Calu3 (cell line): ENCODE results near the gene ETF1. TPM values are rescaled to one million over a fixed set of nuclear protein-coding genes. Genes with fewer than 3 reads are reported as not detected.

ENCODE experiments used
- BruUV-seq: library from RNA; stranded (reverse); fragments of 400-500 nt; replicated peaks from 2 replicates; lab custom pipeline; 2021; lab: Mats Ljungman, UMichigan
- CTCF ChIA-PET: fragments of 300-600 bp; sonication (Branson Sonifier 250); formaldehyde crosslinking; loops from one replicate; lab custom pipeline; 2022; ENCODE audit warnings: antibody characterized with exemption; lab: Charles Lee
- DNase-seq: peaks from one replicate; pipeline ENCODE4 v3.0.0; 2022
- H3K27ac Mint-ChIP-seq: one replicate; pipeline ENCODE4 v1.8.0; 2022; ENCODE audit warnings: mixed read lengths; ENCODE audit not compliant: unreplicated experiment
- H3K27me3 Mint-ChIP-seq: one replicate; pipeline ENCODE4 v1.8.0; 2022; ENCODE audit warnings: mixed read lengths; ENCODE audit not compliant: unreplicated experiment
- H3K36me3 Mint-ChIP-seq: one replicate; pipeline ENCODE4 v1.8.0; 2022; ENCODE audit warnings: mild to moderate bottlenecking, moderate library complexity, mixed read lengths; ENCODE audit not compliant: insufficient read depth, unreplicated experiment
- H3K4me1 Mint-ChIP-seq: one replicate; pipeline ENCODE4 v1.8.0; 2022; ENCODE audit warnings: mild to moderate bottlenecking, low read depth, mixed read lengths; ENCODE audit not compliant: unreplicated experiment
- H3K4me3 Mint-ChIP-seq: one replicate; pipeline ENCODE4 v1.8.0; 2022; ENCODE audit warnings: mild to moderate bottlenecking, low read depth, moderate library complexity, mixed read lengths; ENCODE audit not compliant: unreplicated experiment
- H3K9me3 Mint-ChIP-seq: one replicate; pipeline ENCODE4 v1.8.0; 2022; ENCODE audit warnings: low read depth, mixed read lengths; ENCODE audit not compliant: unreplicated experiment
- intact Hi-C: fragments of 100-400 bp; cut with micrococcal nuclease; formaldehyde crosslinking; loops from one replicate; pipeline ENCODE4 v1.10.0; 2022; ENCODE audit not compliant: unreplicated experiment
- total RNA-seq: library from RNA; stranded (reverse); gene quantifications from 2 replicates; pipeline ENCODE4 v1.2.3, GENCODE V29; 2022
- TF ChIP-seq, protein P1 (sequence below): fragments of 200-600 bp; IDR thresholded peaks from one replicate; pipeline ENCODE4 v1.8.0; 2022; ENCODE audit warnings: antibody characterized with exemption; ENCODE audit not compliant: unreplicated experiment

Gene ETF1
- total RNA-seq, 1 experiment from 2014 or later = 164 TPM

DNA sequence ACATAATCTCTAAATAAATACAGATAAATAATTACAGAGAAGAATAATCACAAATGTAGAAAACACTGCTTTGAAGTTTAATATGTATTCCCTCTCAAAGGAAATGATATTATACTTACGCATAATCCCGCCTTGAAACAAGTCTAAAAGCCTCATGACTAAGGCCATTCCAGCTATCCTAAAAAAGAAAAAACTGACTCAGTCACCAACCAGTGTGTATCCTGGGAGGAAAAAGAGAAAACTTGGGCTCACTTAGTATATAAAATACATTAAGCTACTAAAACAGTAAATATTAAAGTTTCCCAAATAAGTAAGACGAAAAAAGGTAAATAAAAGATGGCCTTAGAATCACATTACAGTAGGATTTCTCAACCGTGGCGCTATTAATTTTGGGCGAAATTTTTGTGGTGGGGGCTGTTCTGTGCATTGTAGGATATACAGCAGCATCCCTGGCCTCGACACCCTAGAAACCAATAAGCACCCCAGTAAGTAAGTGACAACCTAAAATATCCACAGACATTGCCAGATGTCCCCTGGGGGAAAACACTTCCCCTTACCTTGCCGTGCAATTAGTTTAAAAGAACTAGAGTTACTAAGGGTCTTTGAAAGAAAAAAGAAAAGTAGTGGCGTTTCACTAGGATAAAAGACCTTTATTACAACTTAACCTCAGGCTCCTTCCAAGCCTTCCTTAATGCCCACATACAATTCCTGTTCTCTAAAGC, 31.1 kb upstream of the ETF1 start:
- Mint-ChIP-seq H3K36me3 (peaks cover 77% of the 10 kb centered on the region), H3K4me3 (peak overlapping the region; percentile 94), H3K27ac (peak overlapping the region; percentile 99), H3K9me3 (peaks cover 3% of the 10 kb centered on the region), H3K27me3 (no peaks in the 10 kb centered on the region), H3K4me1 (peaks cover 17% of the 10 kb centered on the region)
- TF ChIP-seq, protein P1, sequence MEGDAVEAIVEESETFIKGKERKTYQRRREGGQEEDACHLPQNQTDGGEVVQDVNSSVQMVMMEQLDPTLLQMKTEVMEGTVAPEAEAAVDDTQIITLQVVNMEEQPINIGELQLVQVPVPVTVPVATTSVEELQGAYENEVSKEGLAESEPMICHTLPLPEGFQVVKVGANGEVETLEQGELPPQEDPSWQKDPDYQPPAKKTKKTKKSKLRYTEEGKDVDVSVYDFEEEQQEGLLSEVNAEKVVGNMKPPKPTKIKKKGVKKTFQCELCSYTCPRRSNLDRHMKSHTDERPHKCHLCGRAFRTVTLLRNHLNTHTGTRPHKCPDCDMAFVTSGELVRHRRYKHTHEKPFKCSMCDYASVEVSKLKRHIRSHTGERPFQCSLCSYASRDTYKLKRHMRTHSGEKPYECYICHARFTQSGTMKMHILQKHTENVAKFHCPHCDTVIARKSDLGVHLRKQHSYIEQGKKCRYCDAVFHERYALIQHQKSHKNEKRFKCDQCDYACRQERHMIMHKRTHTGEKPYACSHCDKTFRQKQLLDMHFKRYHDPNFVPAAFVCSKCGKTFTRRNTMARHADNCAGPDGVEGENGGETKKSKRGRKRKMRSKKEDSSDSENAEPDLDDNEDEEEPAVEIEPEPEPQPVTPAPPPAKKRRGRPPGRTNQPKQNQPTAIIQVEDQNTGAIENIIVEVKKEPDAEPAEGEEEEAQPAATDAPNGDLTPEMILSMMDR = no peak
- CTCF ChIA-PET = no interaction called here
- BruUV-seq = no TSS peak
- intact Hi-C loops = loop anchor here (10.0 kb wide), 1 partner anchor 181 kb away; the partner anchor contains the start of gene CTNNA1
- DNase-seq = no peak

DNA sequence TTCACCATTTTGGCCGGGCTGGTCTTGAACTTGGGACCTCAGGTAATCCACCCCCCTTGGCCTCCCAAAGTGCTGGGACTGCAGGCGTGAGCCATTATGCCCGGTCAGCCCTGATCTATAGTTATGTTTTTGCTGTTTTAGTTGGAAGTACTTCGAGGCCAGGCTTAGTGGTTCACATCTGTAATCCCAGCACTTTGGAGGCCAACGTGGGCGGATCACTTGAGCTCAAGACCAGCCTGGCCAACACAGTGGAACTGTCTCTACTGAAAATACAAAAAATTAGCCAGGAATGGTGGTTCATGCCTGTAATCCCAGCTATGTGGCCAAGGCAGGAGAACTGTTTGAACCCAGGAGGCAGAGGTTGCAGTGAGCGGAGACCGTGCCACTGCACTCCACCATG, 30.2 kb upstream of the ETF1 start:
- TF ChIP-seq, protein P1 = no peak
- no TSS peak for BruUV-seq
- CTCF ChIA-PET = interaction anchor here (0.7 kb wide), 2 partner anchors 804 to 1815 kb away, joined by 3 to 4 read pairs; no protein-coding TSS in a partner anchor
- intact Hi-C loops = loop anchor here (10.0 kb wide), 1 partner anchor 182 kb away; the partner anchor contains the start of gene CTNNA1
- no peak for DNase-seq
- Mint-ChIP-seq H3K36me3 (peaks cover 86% of the 10 kb centered on the region), H3K4me1 (peaks cover 17% of the 10 kb centered on the region), H3K4me3 (peak overlapping the region; percentile 94), H3K27me3 (no peaks in the 10 kb centered on the region), H3K9me3 (peaks cover 3% of the 10 kb centered on the region), H3K27ac (peak overlapping the region; percentile 99)

DNA sequence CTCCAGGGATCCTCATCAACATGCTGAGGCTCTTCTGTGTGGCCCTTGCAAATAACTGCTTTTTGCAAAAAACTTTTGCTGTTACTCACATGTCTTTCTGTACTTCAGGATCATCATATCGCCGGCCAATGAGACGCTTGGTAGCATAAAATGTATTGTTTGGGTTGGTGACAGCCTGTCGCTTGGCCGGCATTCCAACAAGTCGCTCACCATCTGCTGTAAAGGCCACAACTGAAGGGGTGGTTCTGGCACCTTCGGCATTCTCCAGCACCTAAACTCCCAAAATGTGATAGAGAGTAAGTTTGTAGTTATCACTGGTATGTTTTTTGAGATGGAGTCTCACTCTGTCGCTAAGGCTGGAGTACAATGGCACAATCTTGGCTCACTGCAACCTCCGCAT, 27.8 kb upstream of the ETF1 start:
- Mint-ChIP-seq H3K9me3 (peaks cover 2% of the 10 kb centered on the region), H3K4me3 (no peak overlapping the region), H3K27ac (no peak overlapping the region), H3K4me1 (peaks cover 13% of the 10 kb centered on the region), H3K36me3 (peaks cover 100% of the 10 kb centered on the region), H3K27me3 (no peaks in the 10 kb centered on the region)
- BruUV-seq = no TSS peak
- CTCF ChIA-PET = no interaction called here
- DNase-seq = no peak
- TF ChIP-seq, protein P1 = no peak
- intact Hi-C loops = loop anchor here (10.0 kb wide), 1 partner anchor 184 kb away; the partner anchor contains the start of gene CTNNA1

DNA sequence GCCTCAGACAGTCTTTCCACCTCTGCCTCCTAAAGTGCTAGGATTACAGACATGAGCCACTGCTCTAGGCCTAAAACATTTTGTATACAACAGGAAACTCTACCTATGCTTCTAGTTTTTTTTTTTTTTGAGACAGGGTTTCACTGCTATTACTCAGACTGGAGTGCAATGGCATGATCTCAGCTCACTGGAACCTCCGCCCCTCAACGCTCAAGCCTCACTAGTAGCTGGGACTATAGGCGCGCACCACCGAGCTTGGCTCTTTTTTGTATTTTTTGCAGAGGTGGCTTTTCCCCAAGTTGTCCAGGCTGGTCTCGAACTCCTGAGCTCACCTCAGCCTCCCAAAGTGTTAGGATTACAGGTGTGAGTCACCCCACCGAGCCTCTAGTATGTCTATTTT, 26.7 kb upstream of the ETF1 start:
- peaks cover 100% of the 10 kb centered on the region for H3K36me3 Mint-ChIP-seq
- H3K9me3 Mint-ChIP-seq = no peaks in the 10 kb centered on the region
- TF ChIP-seq, protein P1 = no peak
- no peak overlapping the region for H3K27ac Mint-ChIP-seq
- no peaks in the 10 kb centered on the region for H3K27me3 Mint-ChIP-seq
- DNase-seq = no peak
- H3K4me1 Mint-ChIP-seq = peaks cover 18% of the 10 kb centered on the region
- no peak overlapping the region for H3K4me3 Mint-ChIP-seq
- intact Hi-C loops = loop anchor here (10.0 kb wide), 1 partner anchor 185 kb away; the partner anchor contains the start of gene CTNNA1
- CTCF ChIA-PET = no interaction called here
- BruUV-seq = no TSS peak
